ENCODE data around the gene ANKS3. TPM values are rescaled to one million over a fixed set of nuclear protein-coding genes. Genes with fewer than 3 reads are reported as not detected.
A peak's percentile ranks its signal among the peaks of the same experiment; 100 is the strongest.

Gene ANKS3
- total and polyA plus RNA-seq, 3 donors from 2014 or later: 18.6 to 40.6 (median 40.4) TPM

- Histone ChIP-seq H3K27ac (no peak overlapping the region), H3K4me3 (no peak overlapping the region), H3K9me3 (no peaks in the 10 kb centered on the region), H3K27me3 (no peaks in the 10 kb centered on the region), H3K4me1 (peaks cover 7% of the 10 kb centered on the region), H3K36me3 (ENCODE audit: low read depth, missing control alignments) (no peaks in the 10 kb centered on the region)
- WGBS, 2 donors: 83 to 85% methylated on average over 8 to 19 of the region's 20 CpGs
- no peak for DNase-seq
- intact Hi-C loops (cut with DNase I; ENCODE audit: low total_unique reads): no loop called here
- TF ChIP-seq CTCF (IDR thresholded peaks at IDR 0.05) (no peak), POLR2A (IDR thresholded peaks at IDR 0.05) (no peak)
These were observed 67.4 kb downstream of the ANKS3 start for GRCh38 chr16:4666537-4667202.

DNA sequence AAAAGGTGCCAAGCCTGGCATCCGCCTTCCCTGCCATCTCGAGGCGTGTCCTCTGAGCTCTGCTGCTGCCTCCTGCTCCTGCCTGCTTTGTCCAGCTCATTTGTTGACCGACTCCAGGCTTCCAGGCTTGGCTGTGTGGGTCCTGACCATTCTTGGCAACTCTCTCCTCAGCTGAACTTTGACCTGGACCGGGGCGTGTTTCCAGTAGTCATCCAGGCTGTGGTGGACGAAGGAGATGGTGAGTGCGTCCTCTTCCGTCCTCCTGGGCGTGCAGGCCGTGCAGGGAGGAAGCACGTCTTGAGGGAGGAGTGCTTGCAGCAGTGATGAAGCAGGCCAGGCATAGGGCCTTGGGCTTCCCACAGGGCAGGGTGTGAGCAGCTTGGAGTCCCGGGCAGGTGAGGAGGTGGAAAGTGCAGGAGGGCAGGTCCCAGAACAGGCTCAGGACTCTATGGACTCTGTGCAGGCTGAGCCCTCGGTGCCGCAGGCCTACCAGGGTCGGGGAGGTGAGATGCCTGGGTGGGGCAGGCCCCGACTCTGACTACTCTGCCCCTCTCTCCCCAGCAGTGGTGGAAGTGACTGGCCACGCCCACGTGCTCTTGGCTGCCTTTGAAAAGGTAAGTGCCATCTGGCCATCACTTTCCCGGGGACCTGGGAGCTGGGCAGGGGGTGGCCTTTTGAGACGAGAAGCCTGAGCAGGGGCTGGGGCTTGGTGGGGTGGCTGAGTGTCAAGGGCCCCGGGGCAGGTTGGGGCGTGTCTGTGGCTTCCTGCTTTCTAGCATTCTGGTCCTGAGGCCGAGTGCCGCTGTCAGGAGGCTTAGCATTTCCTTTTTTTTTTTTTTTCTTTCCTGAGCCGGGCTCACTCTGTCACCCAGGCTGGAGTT is 69.3 kb downstream of the ANKS3 start:
- peak; percentile 63 for DNase-seq
- Histone ChIP-seq H3K36me3 (ENCODE audit: low read depth, missing control alignments) (no peaks in the 10 kb centered on the region), H3K9me3 (no peaks in the 10 kb centered on the region), H3K4me1 (peaks cover 10% of the 10 kb centered on the region), H3K4me3 (no peak overlapping the region), H3K27me3 (no peaks in the 10 kb centered on the region), H3K27ac (no peak overlapping the region)
- TF ChIP-seq CTCF (IDR thresholded peaks at IDR 0.05) (no peak), POLR2A (IDR thresholded peaks at IDR 0.05) (no peak)
- WGBS, 2 donors: 58 to 74% methylated on average over 20 to 26 of the region's 26 CpGs
- intact Hi-C loops (cut with DNase I; ENCODE audit: low total_unique reads): no loop called here

DNA sequence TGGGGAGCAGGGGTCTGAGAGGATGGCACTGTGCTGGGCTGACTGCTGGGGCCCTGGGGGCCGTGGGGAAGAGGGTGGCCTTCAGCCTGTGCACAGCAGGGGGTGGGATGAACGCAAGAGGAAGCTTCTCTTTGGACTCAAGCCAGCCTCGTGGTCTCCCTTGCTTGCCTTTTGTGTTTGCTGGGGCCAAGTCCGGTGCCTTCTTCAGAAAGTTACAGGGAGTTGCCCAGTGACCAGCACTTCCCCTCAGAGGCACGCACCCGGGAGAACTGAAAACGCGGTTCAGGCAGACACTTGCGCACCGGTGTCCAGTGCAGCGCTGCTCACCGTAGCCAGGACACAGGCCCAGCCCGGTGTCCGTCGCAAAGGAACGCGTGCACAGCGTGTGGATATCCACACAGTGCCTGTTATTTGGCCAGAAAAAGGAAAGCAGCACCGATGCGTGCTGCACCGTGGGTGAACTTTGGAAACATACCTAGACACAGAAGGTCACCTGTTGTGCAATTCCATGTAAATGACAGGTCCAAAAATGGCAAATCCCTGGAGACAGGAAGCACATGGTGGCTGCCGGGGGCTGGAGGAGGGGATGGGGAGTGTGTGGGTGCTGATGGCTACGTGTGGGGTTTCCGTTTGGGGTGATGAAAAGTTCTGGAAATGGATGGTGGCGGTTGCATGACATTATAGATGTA is 70.2 kb downstream of the ANKS3 start:
- no peak for TF ChIP-seq POLR2A (IDR thresholded peaks at IDR 0.05)
- TF ChIP-seq CTCF (IDR thresholded peaks at IDR 0.05): no peak
- H3K36me3 ChIP-seq (ENCODE audit: low read depth, missing control alignments): no peaks in the 10 kb centered on the region
- no peak overlapping the region for H3K27ac ChIP-seq
- 70% methylated on average over 25 of the region's 25 CpGs for WGBS, 2 donors
- intact Hi-C loops (cut with DNase I; ENCODE audit: low total_unique reads): no loop called here
- H3K9me3 ChIP-seq: no peaks in the 10 kb centered on the region
- H3K4me1 ChIP-seq: peaks cover 12% of the 10 kb centered on the region
- peak; percentile 56 for DNase-seq
- no peaks in the 10 kb centered on the region for H3K27me3 ChIP-seq
- H3K4me3 ChIP-seq: no peak overlapping the region

GRCh38 chr16:4663465-4663776 is 70.7 kb downstream of the ANKS3 start:
- no peak for DNase-seq
- Histone ChIP-seq H3K27me3 (no peaks in the 10 kb centered on the region), H3K36me3 (ENCODE audit: low read depth, missing control alignments) (no peaks in the 10 kb centered on the region), H3K4me3 (no peak overlapping the region), H3K4me1 (peaks cover 12% of the 10 kb centered on the region), H3K27ac (no peak overlapping the region), H3K9me3 (no peaks in the 10 kb centered on the region)
- 65 to 74% methylated on average over 2 to 5 of the region's 5 CpGs for WGBS, 2 donors
- TF ChIP-seq CTCF (IDR thresholded peaks at IDR 0.05) (no peak), POLR2A (IDR thresholded peaks at IDR 0.05) (no peak)
- intact Hi-C loops (cut with DNase I; ENCODE audit: low total_unique reads): no loop called here
